Adrenal gland (tissue), 12 donors: ENCODE results near the gene RCOR3. TPM values are rescaled to one million over a fixed set of nuclear protein-coding genes. Genes with fewer than 3 reads are reported as not detected.

ENCODE experiments used
- DNase-seq, 7 donors: peaks; one replicate each; pipeline ENCODE4 v3.0.0-alpha.2; 2019 to 2020
- H3K27ac ChIP-seq, 5 donors: fragments of 200-600 bp; sonication (generic) in 4 of 5; 1 replicate in 3 of 5; 2 replicates in 2 of 5; pipeline versions ENCODE4 v1.5.1 to v1.8.0; 2016 to 2020; ENCODE audit warnings: mild to moderate bottlenecking in 1 of 5
- H3K27me3 ChIP-seq: fragments of 200-600 bp; 2 replicates; pipeline ENCODE4 v1.8.0; 2021
- H3K36me3 ChIP-seq, 2 donors: fragments of 200-600 bp; replicated peaks in 1 of 2; 1 replicate in 1 of 2; 2 replicates in 1 of 2; pipeline versions ENCODE4 v1.5.1 to v1.8.0; 2018 to 2022
- H3K4me1 ChIP-seq, 2 donors: fragments of 200-600 bp; replicated peaks in 1 of 2; 1 replicate in 1 of 2; 2 replicates in 1 of 2; pipeline versions ENCODE4 v1.5.1 to v1.8.0; 2018 to 2021
- H3K4me3 ChIP-seq, 4 donors: fragments of 200-600 bp; sonication (generic) in 3 of 4; one replicate each; pipeline ENCODE4 v1.5.1; 2016 to 2018
- H3K9me3 ChIP-seq, 3 donors: fragments of 200-600 bp; sonication (generic) in 1 of 3; replicated peaks in 1 of 3; 1 replicate in 2 of 3; 2 replicates in 1 of 3; pipeline versions ENCODE4 v1.5.1 to v1.8.0; 2016 to 2021
- CTCF ChIP-seq, 6 experiments: fragments of 450-650 bp in 4 of 6; fragments of 200-600 bp in 2 of 6; sonication (generic) in 1 of 6; IDR thresholded peaks; 1 replicate in 5 of 6; 2 replicates in 1 of 6; pipeline versions ENCODE4 v1.5.1 to v1.8.0; 2016 to 2021; ENCODE audit warnings: antibody characterized with exemption in 6 of 6, mild to moderate bottlenecking in 2 of 6, moderate library complexity in 1 of 6
- POLR2A ChIP-seq, 2 donors: fragments of 450-650 bp; IDR thresholded peaks; one replicate each; pipeline ENCODE4 v1.6.1; 2017; ENCODE audit warnings: antibody characterized with exemption in 2 of 2, mild to moderate bottlenecking in 2 of 2, moderate library complexity in 1 of 2
- WGBS, 4 donors: extraction: QIAGEN DNeasy Blood & Tissue Kit in 2 of 4; methylation state at CpG; one replicate each; pipeline versions ENCODE4 v1.1.5 to v1.1.7; 2013 to 2017; 5-methylcytosine and 5-hydroxymethylcytosine counted together
- intact Hi-C, 2 donors: fragments of 100-400 bp; cut with DNase I; formaldehyde crosslinking; loops; one replicate each; pipeline versions ENCODE4 v1.14.1 to v1.15.0; 2022 to 2023
- polyA plus RNA-seq, 3 donors: library from polyadenylated mRNA; stranded (reverse); fragments of 200-250 nt in 2 of 3; fragments of 350-450 nt in 1 of 3; fragmentation: Illumina TruSeq in 1 of 3; extraction: RNeasy Lipid Tissue Mini Kit (QIAGEN cat#74804) in 1 of 3; gene quantifications; one replicate each; pipeline ENCODE4 v1.2.3, GENCODE V29; 2013 to 2014
- total RNA-seq, 9 donors: library from RNA; depleted of rRNA in 4 of 9; stranded (reverse); fragments of >200 nt in 4 of 9; fragments of 120-200 nt in 1 of 9; fragmentation: NEBNext Ultra II Directional in 1 of 9; extraction: Animal tissue kit (Norgen Biotek cat#: 25700) in 1 of 9; gene quantifications; one replicate each; pipeline versions ENCODE4 v1.1.0 to v1.2.4, GENCODE V29; 2013 to 2023
- donor health status: healthy with polysubstance abuse.
- donor health status: Bipolar disorder and iron deficiency.
- donor health status: DM: yes; HTN: yes; CAD: no.
- donor health status: DM: no; HTN: no; CAD: no.
- donor health status: DM: no; HTN: no; CAD: no.
- donor health status: DM: yes; HTN: yes; CAD: no.

The RCOR3 gene
- total and polyA plus RNA-seq, 12 donors, result 19.4 to 57.2 (median 34.5) TPM

- intact Hi-C loops, result loop anchor here (10.0 kb wide), 2 partner anchors 56 to 186 kb away; no protein-coding TSS in a partner anchor
- H3K27me3 ChIP-seq, result no peaks in the 10 kb centered on the region
- DNase-seq, result no peak
- H3K9me3 ChIP-seq, result no peaks in the 10 kb centered on the region
- no peaks in the 10 kb centered on the region for H3K36me3 ChIP-seq
- no peak overlapping the region for H3K4me3 ChIP-seq
- 89 to 96% (median 96%) methylated on average over 5 to 6 of the region's 6 CpGs for WGBS, 4 donors
- H3K27ac ChIP-seq, result peak overlapping the region in 1 of 5 donors; percentile 4
- H3K4me1 ChIP-seq, result peaks cover 14 to 34% of the 10 kb centered on the region in 2 donors
- TF ChIP-seq CTCF (IDR thresholded peaks at IDR 0.05), result no peak
- TF ChIP-seq POLR2A (IDR thresholded peaks at IDR 0.05), result no peak
Measured at GRCh38 chr1:211328866-211329475, 69.8 kb downstream of the RCOR3 start.

- intact Hi-C loops, result loop anchor here (10.0 kb wide), 2 partner anchors 55 to 185 kb away; no protein-coding TSS in a partner anchor
- Histone ChIP-seq H3K27me3 (no peaks in the 10 kb centered on the region), H3K4me3 (no peak overlapping the region), H3K9me3 (no peaks in the 10 kb centered on the region), H3K27ac (peak overlapping the region in 1 of 5 donors; percentile 4), H3K36me3 (no peaks in the 10 kb centered on the region), H3K4me1 (peaks cover 14 to 34% of the 10 kb centered on the region in 2 donors)
- TF ChIP-seq CTCF (IDR thresholded peaks at IDR 0.05) (no peak), POLR2A (IDR thresholded peaks at IDR 0.05) (no peak)
- 47 to 53% (median 49%) methylated on average over 4 of the region's 4 CpGs for WGBS, 4 donors
- DNase-seq, result peak in 5 of 7 donors; percentile 21 to 47 (median 35)
Measured at GRCh38 chr1:211329764-211330201, 70.6 kb downstream of the RCOR3 start.

- intact Hi-C loops, result no loop called here
- DNase-seq, result no peak
- WGBS, 4 donors, result 91 to 96% (median 94%) methylated on average over 8 of the region's 8 CpGs
- TF ChIP-seq POLR2A (IDR thresholded peaks at IDR 0.05), result no peak
- TF ChIP-seq CTCF (IDR thresholded peaks at IDR 0.05), result no peak
- no peak overlapping the region for H3K27ac ChIP-seq
- no peaks in the 10 kb centered on the region for H3K9me3 ChIP-seq
- H3K4me1 ChIP-seq, result peaks cover 14 to 34% of the 10 kb centered on the region in 2 donors
- H3K27me3 ChIP-seq, result no peaks in the 10 kb centered on the region
- H3K36me3 ChIP-seq, result no peaks in the 10 kb centered on the region
- H3K4me3 ChIP-seq, result no peak overlapping the region
Measured at GRCh38 chr1:211330282-211330936, 71.2 kb downstream of the RCOR3 start.

GRCh38 chr1:211331011-211331709 lies 72.0 kb downstream of the RCOR3 start:
- H3K36me3 ChIP-seq, result no peaks in the 10 kb centered on the region
- H3K9me3 ChIP-seq, result no peaks in the 10 kb centered on the region
- intact Hi-C loops, result no loop called here
- H3K27me3 ChIP-seq, result no peaks in the 10 kb centered on the region
- WGBS, 4 donors, result 92 to 97% (median 97%) methylated on average over 3 of the region's 3 CpGs
- H3K4me3 ChIP-seq, result no peak overlapping the region
- no peak for DNase-seq
- H3K4me1 ChIP-seq, result peaks cover 14 to 33% of the 10 kb centered on the region in 2 donors
- TF ChIP-seq CTCF (IDR thresholded peaks at IDR 0.05) (no peak), POLR2A (IDR thresholded peaks at IDR 0.05) (no peak)
- H3K27ac ChIP-seq, result no peak overlapping the region
